Activated CD4-positive, alpha-beta T cell treated with anti-CD3 and anti-CD28 coated beads for 36 hours (primary cell): ENCODE data around the gene CFAP46. TPM values are rescaled to one million over a fixed set of nuclear protein-coding genes. Genes with fewer than 3 reads are reported as not detected.

Source experiments
- ATAC-seq: fragments of 200-7000 bp; cut with Tn5 transposase; one replicate; pipeline ENCODE4 v1.10.0; 2021; ENCODE audit warnings: mild to moderate bottlenecking, moderate library complexity
- CTCF ChIA-PET: fragments of 350-600 bp; sonication (Branson Sonifier 250); formaldehyde crosslinking; loops from one replicate; lab custom pipeline; 2021; ENCODE audit warnings: antibody characterized with exemption; lab: Charles Lee
- POLR2A ChIA-PET: fragments of 350-600 bp; sonication (Branson Sonifier 250); formaldehyde crosslinking; loops from one replicate; lab custom pipeline; 2021; ENCODE audit warnings: antibody characterized with exemption, inconsistent platforms; lab: Charles Lee
- DNase-seq: peaks from one replicate; pipeline ENCODE4 v3.0.0-alpha.2; 2020
- H3K27ac Mint-ChIP-seq: one replicate; pipeline ENCODE4 v1.8.0; 2021; ENCODE audit warnings: mixed read lengths
- H3K27me3 Mint-ChIP-seq: one replicate; pipeline ENCODE4 v1.8.0; 2021; ENCODE audit warnings: mixed read lengths
- H3K36me3 Mint-ChIP-seq: one replicate; pipeline ENCODE4 v1.8.0; 2021; ENCODE audit warnings: low read depth, mixed read lengths
- H3K4me1 Mint-ChIP-seq: one replicate; pipeline ENCODE4 v1.8.0; 2021; ENCODE audit warnings: mixed read lengths
- H3K4me3 Mint-ChIP-seq: one replicate; pipeline ENCODE4 v1.8.0; 2021; ENCODE audit warnings: mild to moderate bottlenecking, moderate library complexity, mixed read lengths
- H3K9me3 Mint-ChIP-seq: one replicate; pipeline ENCODE4 v1.8.0; 2021; ENCODE audit warnings: low read depth, mixed read lengths
- intact Hi-C, 2 experiments: fragments of 100-400 bp; cut with DNase I in 1 of 2; cut with micrococcal nuclease in 1 of 2; formaldehyde crosslinking; loops; one replicate each; pipeline versions ENCODE4 v1.14.2 to v1.15.1; 2022 to 2024; cut with DNase I, micrococcal nuclease
- total RNA-seq, 2 experiments: library from RNA; stranded (reverse); gene quantifications; one replicate each; pipeline ENCODE4 v1.2.3, GENCODE V29; 2021

CFAP46 gene
- total RNA-seq, 2 experiments from 2014 or later, result 0.16 to 0.21 TPM

DNA sequence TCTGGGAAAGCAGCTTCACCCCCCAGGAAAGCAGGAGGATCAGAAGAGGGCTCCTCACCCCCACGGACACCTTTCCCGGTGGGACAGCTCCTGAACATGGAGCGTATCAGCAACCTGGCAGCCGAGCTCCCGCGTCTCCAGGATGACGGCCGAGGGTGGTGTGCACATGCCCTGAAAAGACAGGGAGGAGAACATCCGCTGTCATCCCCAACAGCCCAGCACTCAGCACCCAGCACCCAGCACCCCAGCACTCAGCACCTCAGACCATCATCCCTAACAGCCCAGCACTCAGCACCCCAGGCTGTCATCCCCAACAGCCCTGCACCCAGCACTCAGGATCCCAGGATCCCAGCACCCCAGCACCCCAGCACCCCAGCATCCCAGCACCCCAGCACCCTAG is 3.9 kb upstream of the CFAP46 start:
- CTCF ChIA-PET, result no interaction called here
- Mint-ChIP-seq H3K36me3 (no peaks in the 10 kb centered on the region), H3K9me3 (no peaks in the 10 kb centered on the region), H3K4me3 (no peak overlapping the region), H3K4me1 (peaks cover 3% of the 10 kb centered on the region), H3K27me3 (peaks cover 40% of the 10 kb centered on the region), H3K27ac (no peak overlapping the region)
- intact Hi-C loops, result no loop called here
- DNase-seq (no peak), ATAC-seq (no peak)
- POLR2A ChIA-PET, result no interaction called here

DNA sequence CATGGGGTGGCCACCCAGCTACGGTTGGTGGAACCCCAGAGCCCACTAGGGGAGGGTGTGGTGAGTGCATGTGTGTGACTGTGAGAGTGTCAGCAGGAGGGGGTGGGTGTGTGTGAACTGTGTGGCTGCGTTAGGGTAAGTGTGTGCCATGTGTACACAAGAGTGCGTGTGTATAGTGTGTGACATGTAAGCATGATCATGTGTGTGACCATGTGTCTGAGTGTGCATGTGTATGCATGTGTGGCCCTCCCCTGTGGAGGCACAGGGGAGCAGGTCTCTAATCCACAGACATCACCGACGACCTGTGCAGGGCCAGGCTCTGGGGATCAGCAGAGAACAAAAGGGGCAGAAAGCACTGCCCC is 3.5 kb upstream of the CFAP46 start:
- intact Hi-C loops, result no loop called here
- H3K27ac Mint-ChIP-seq, result no peak overlapping the region
- peaks cover 4% of the 10 kb centered on the region for H3K4me1 Mint-ChIP-seq
- DNase-seq (no peak), ATAC-seq (no peak)
- no peaks in the 10 kb centered on the region for H3K36me3 Mint-ChIP-seq
- POLR2A ChIA-PET, result no interaction called here
- CTCF ChIA-PET, result no interaction called here
- H3K4me3 Mint-ChIP-seq, result no peak overlapping the region
- H3K9me3 Mint-ChIP-seq, result no peaks in the 10 kb centered on the region
- H3K27me3 Mint-ChIP-seq, result peaks cover 41% of the 10 kb centered on the region

DNA sequence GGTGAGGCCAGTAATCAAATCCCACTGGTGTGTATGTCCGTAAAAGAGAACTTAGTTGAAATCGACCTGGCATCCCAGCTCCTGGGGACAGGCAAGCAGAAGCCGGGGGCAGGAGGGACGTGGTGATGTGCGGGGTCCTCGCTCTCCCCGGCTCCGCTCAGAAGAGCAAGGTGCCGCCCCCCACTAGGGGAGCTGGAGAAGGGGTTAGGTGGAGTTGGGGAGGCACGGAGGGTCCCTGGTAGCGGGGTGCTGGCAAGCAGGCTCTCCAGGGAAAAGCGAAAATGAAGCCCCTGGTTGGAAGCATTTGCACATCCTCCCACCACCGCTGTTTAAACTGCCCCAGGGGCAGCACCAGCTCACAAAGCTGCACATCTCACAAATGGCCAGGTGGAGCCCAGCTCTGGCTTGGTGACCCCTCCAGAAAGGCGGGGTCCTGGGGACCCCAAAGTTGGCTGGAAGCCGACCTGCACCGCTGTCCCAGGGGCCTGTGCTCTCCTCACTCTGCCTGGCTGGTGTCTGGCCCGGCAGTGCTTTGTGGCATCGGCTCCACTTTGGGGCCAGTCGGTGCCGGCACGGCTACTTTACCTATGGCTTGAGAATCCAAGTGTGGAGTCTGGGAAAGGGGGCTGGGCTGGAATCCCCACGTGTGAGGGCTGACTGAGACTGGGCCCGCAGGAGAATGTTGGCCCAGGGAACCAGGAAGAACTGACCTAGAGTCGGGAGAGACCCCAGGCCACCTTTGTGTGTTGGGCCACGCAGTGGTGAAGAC is 2.9 kb upstream of the CFAP46 start:
- H3K27ac Mint-ChIP-seq, result no peak overlapping the region
- ATAC-seq (no peak), DNase-seq (no peak)
- peaks cover 45% of the 10 kb centered on the region for H3K27me3 Mint-ChIP-seq
- POLR2A ChIA-PET, result interaction anchor here (0.7 kb wide), 1 partner anchor 24 kb away, joined by 3 read pairs; no protein-coding TSS in a partner anchor
- H3K4me1 Mint-ChIP-seq, result peaks cover 5% of the 10 kb centered on the region
- no peak overlapping the region for H3K4me3 Mint-ChIP-seq
- CTCF ChIA-PET, result no interaction called here
- H3K36me3 Mint-ChIP-seq, result no peaks in the 10 kb centered on the region
- H3K9me3 Mint-ChIP-seq, result no peaks in the 10 kb centered on the region
- intact Hi-C loops, result no loop called here

DNA sequence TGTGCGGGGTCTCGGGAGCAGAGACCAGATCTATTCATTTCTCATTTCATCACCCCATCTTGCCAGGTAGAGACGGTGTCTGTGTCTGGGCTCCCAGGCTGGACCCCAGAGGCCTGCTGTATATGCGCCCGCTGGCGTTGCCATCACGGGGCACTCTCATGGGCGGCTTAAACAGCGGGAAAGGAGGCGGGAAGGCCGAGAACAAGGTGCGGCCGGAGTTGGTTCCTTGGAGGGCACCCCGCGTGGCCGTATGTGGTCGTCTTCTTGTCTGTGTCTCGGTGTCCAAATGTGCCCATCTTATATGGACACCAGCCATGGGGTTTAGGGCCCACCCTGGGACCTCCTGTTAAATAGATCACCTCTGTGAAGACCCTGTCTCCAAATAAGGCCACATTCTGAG is 2.1 kb upstream of the CFAP46 start:
- no peak overlapping the region for H3K27ac Mint-ChIP-seq
- H3K36me3 Mint-ChIP-seq, result no peaks in the 10 kb centered on the region
- ChIA-PET CTCF (no interaction called here), POLR2A (no interaction called here)
- no peaks in the 10 kb centered on the region for H3K9me3 Mint-ChIP-seq
- ATAC-seq (no peak), DNase-seq (no peak)
- H3K4me1 Mint-ChIP-seq, result peaks cover 5% of the 10 kb centered on the region
- intact Hi-C loops, result loop anchor here in 1 of 2 experiments (5.0 kb wide), 1 partner anchor 198 kb away; no protein-coding TSS in a partner anchor
- H3K27me3 Mint-ChIP-seq, result peaks cover 45% of the 10 kb centered on the region
- H3K4me3 Mint-ChIP-seq, result no peak overlapping the region

DNA sequence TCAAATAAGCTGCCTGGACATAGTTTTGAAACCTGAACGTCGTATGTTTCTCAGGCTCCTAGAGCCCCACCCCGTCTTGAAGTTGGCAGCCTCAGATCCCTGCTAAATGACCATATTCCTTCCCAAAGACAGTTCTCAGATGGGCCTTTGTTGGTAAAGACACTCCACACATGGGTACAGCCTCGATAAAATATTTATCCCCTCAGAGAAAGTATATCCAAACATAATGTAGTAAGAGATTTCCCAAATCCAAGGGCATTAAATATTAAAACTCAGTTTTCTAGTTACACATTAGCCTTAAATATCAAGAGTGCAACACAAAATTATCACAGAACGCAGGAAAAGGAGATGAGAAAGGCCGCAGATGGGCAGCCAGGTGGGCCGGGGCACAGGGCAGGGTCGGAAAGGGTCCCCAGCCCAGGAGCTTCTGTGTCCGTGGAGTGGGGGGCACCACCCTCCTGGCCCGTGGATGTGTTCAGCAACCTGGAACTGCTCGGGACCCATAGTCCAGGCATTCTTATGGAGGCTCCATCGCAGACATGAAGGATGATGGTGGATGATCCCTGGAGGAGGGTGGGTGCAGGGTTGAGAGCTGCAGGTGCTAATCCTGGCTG is 1.5 kb upstream of the CFAP46 start:
- DNase-seq (no peak), ATAC-seq (no peak)
- Mint-ChIP-seq H3K27ac (no peak overlapping the region), H3K9me3 (no peaks in the 10 kb centered on the region), H3K4me3 (no peak overlapping the region), H3K27me3 (peaks cover 48% of the 10 kb centered on the region), H3K4me1 (peaks cover 5% of the 10 kb centered on the region), H3K36me3 (no peaks in the 10 kb centered on the region)
- intact Hi-C loops, result loop anchor here in 1 of 2 experiments (5.0 kb wide), 1 partner anchor 198 kb away; no protein-coding TSS in a partner anchor
- CTCF ChIA-PET, result no interaction called here
- POLR2A ChIA-PET, result no interaction called here

DNA sequence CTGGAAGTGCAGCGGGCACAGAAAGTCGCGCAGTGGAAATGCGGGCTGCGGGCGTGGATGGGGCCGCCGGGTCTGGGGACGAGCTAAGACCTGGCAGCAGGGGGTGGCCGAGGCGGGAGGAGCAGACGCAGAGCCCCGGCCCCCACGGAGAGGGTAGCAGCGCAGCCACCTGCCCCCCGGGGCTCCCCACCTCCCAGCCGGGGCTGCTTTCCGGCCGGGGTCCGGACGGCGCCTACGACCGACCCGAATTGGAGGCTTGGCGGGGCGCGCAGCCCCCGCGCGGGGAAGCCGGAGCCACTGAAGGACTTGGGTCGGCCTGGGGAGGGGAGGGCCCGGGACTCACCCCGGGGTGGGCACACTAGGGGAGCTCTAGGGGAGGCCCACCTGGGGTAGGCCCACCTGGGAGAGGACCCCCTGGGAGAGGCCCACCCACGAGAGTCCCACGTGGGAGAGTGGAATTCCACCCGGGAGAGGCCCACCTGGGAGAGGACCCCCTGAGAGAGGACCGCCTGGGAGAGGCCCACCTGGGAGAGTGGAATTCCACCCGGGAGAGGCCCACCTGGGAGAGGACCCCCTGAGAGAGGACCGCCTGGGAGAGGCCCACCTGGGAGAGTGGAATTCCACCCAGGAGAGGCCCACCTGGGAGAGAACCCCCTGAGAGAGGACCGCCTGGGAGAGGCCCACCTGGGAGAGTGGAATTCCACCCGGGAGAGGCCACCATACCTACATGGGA is 854 bp upstream of the CFAP46 start:
- no peak for DNase-seq
- intact Hi-C loops, result loop anchor here in 1 of 2 experiments (5.0 kb wide), 1 partner anchor 199 kb away; no protein-coding TSS in a partner anchor
- CTCF ChIA-PET, result no interaction called here
- H3K36me3 Mint-ChIP-seq, result no peaks in the 10 kb centered on the region
- POLR2A ChIA-PET, result no interaction called here
- H3K4me3 Mint-ChIP-seq, result peak overlapping the region; percentile 48
- no peak overlapping the region for H3K27ac Mint-ChIP-seq
- peaks cover 5% of the 10 kb centered on the region for H3K4me1 Mint-ChIP-seq
- ATAC-seq, result no peak
- peaks cover 50% of the 10 kb centered on the region for H3K27me3 Mint-ChIP-seq
- no peaks in the 10 kb centered on the region for H3K9me3 Mint-ChIP-seq

- no peak overlapping the region for H3K27ac Mint-ChIP-seq
- ATAC-seq (no peak), DNase-seq (no peak)
- no peaks in the 10 kb centered on the region for H3K36me3 Mint-ChIP-seq
- peaks cover 52% of the 10 kb centered on the region for H3K27me3 Mint-ChIP-seq
- intact Hi-C loops, result loop anchor here in 1 of 2 experiments (5.0 kb wide), 1 partner anchor 201 kb away; no protein-coding TSS in a partner anchor
- ChIA-PET POLR2A (no interaction called here), CTCF (interaction anchor here (0.6 to 0.7 kb wide), 2 partner anchors 112 to 354 kb away, joined by 3 to 4 read pairs; no protein-coding TSS in a partner anchor)
- no peaks in the 10 kb centered on the region for H3K9me3 Mint-ChIP-seq
- H3K4me1 Mint-ChIP-seq, result peaks cover 5% of the 10 kb centered on the region
- H3K4me3 Mint-ChIP-seq, result no peak overlapping the region
Measured at GRCh38 chr10:132941640-132942051, 724 bp downstream of the CFAP46 start.

- ATAC-seq, result peak; percentile 10
- no peak for DNase-seq
- no peaks in the 10 kb centered on the region for H3K36me3 Mint-ChIP-seq
- no peak overlapping the region for H3K27ac Mint-ChIP-seq
- H3K9me3 Mint-ChIP-seq, result no peaks in the 10 kb centered on the region
- no peak overlapping the region for H3K4me3 Mint-ChIP-seq
- ChIA-PET CTCF (interaction anchor here (1.0 kb wide), 1 partner anchor 24 kb away, joined by 5 read pairs; no protein-coding TSS in a partner anchor), POLR2A (no interaction called here)
- H3K4me1 Mint-ChIP-seq, result peaks cover 5% of the 10 kb centered on the region
- intact Hi-C loops, result loop anchor here (1.0 to 5.0 kb wide), 4 partner anchors 21 to 201 kb away; no protein-coding TSS in a partner anchor
- H3K27me3 Mint-ChIP-seq, result peaks cover 51% of the 10 kb centered on the region
Measured at GRCh38 chr10:132940791-132941465, 1.4 kb downstream of the CFAP46 start.

DNA sequence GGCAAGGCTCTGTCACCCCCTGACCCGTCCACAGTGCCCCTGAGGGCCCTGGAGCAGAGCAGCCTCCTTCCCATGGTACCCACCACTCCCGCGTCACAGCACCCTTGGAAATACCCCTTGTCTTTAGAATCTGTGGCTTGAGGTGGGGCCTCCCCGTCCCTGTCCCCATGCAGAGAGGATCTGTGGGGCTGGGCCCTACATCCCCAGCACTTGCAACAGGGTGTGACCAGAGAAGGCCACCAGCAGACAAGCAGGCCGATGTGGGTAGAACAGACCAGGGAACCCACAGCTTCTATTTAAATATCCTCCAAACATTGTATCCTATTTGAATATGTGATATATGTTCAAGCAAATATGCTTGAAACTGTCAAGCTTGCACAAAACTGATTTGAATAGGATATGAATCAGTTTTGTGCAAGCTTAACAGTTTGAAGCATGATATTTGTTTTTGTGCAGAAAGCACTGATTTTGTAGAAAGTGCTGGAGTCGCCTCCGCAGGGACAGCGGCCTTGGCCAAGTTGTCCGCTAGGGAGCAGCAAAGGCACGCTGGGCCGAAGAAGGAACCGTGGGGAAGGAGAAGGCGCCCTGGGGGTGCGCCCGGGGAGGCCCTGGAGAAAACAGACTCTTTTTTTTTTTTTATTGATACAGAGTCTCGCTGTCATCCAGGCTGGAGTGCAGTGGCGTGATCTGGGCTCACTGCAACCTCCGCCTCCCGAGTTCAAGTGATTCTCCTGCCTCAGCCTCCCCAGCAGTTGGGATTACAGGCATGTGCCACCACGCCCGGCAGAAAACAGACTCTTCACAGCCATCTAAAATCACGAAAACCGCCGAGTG is 2.2 kb downstream of the CFAP46 start:
- POLR2A ChIA-PET, result no interaction called here
- Mint-ChIP-seq H3K27ac (no peak overlapping the region), H3K27me3 (peaks cover 48% of the 10 kb centered on the region), H3K36me3 (no peaks in the 10 kb centered on the region), H3K9me3 (no peaks in the 10 kb centered on the region), H3K4me1 (peaks cover 5% of the 10 kb centered on the region), H3K4me3 (no peak overlapping the region)
- ATAC-seq, result peak; percentile 74
- CTCF ChIA-PET, result interaction anchor here (0.6 to 1.0 kb wide), 8 partner anchors 22 to 381 kb away, joined by 3 to 5 read pairs (median 3); no protein-coding TSS in a partner anchor
- DNase-seq, result peak; percentile 81
- intact Hi-C loops, result loop anchor here (1.0 to 5.0 kb wide), 4 partner anchors 22 to 202 kb away; no protein-coding TSS in a partner anchor

DNA sequence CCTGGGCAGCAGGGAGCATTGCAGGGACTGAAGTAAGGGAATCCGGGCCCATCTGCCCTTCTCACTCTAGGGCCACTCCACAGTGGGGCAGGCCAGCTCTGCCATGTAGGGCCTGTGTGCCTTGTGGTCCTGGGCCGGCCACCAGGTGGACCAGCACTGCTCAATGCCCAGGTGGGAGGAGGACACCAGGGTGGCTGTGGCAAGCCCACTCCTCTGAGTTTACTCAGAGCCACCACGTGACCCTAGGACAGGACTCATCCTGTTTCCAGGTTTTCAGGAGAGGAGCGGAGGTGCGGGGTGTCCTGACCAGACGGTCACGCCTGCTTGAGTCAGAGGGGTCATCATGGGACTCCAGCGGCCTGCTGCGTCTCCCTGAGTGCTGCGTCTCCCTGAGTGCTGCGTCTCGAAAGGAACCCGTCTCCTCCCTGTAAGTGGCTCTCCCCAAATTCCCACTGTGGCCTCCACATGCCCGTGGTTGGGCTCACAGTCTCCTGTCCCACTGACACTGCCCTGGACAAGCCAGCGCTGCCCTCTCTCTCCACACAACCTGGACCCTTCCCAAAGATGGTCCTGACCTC is 2.9 kb downstream of the CFAP46 start:
- no peak overlapping the region for H3K4me3 Mint-ChIP-seq
- H3K4me1 Mint-ChIP-seq, result peaks cover 5% of the 10 kb centered on the region
- no peak overlapping the region for H3K27ac Mint-ChIP-seq
- ATAC-seq (no peak), DNase-seq (no peak)
- ChIA-PET CTCF (interaction anchor here (0.6 to 1.0 kb wide), 8 partner anchors 23 to 381 kb away, joined by 3 to 5 read pairs (median 3); no protein-coding TSS in a partner anchor), POLR2A (no interaction called here)
- peaks cover 42% of the 10 kb centered on the region for H3K27me3 Mint-ChIP-seq
- no peaks in the 10 kb centered on the region for H3K9me3 Mint-ChIP-seq
- H3K36me3 Mint-ChIP-seq, result no peaks in the 10 kb centered on the region
- intact Hi-C loops, result no loop called here
